ENCODE measurements around the gene ZNF778.

Gene ZNF778

GRCh38 chr16:89273741-89274472, 56.4 kb downstream of the ZNF778 start:
- H3K4me1 ChIP-seq (ENCODE audit: control insufficient read depth, insufficient read depth, low read length, unreplicated experiment), result peaks cover 21% of the 10 kb centered on the region
- H2AFZ ChIP-seq (ENCODE audit: low read length, unreplicated experiment), result no peak overlapping the region
- no peaks in the 10 kb centered on the region for H3K27me3 ChIP-seq (ENCODE audit: insufficient read depth, low read length)
- H3K36me3 ChIP-seq (ENCODE audit: insufficient read depth, low read length), result peaks cover 21% of the 10 kb centered on the region; the same call in 1 of the 2 replicates
- H3K4me3 ChIP-seq (ENCODE audit: low read depth, low read length), result no peak overlapping the region
- peaks cover 11% of the 10 kb centered on the region for H3K79me2 ChIP-seq (ENCODE audit: control insufficient read depth, insufficient read depth, low read length, unreplicated experiment)
- H3K27ac ChIP-seq (ENCODE audit: low read depth, low read length), result no peak overlapping the region

GRCh38 chr16:89274561-89275283, 57.2 kb downstream of the ZNF778 start:
- H3K79me2 ChIP-seq (ENCODE audit: control insufficient read depth, insufficient read depth, low read length, unreplicated experiment), result peaks cover 11% of the 10 kb centered on the region
- no peak overlapping the region for H3K27ac ChIP-seq (ENCODE audit: low read depth, low read length)
- H2AFZ ChIP-seq (ENCODE audit: low read length, unreplicated experiment), result no peak overlapping the region
- H3K4me3 ChIP-seq (ENCODE audit: low read depth, low read length), result no peak overlapping the region
- H3K4me1 ChIP-seq (ENCODE audit: control insufficient read depth, insufficient read depth, low read length, unreplicated experiment), result peaks cover 19% of the 10 kb centered on the region
- H3K36me3 ChIP-seq (ENCODE audit: insufficient read depth, low read length), result peaks cover 21% of the 10 kb centered on the region; the same call in 1 of the 2 replicates
- no peaks in the 10 kb centered on the region for H3K27me3 ChIP-seq (ENCODE audit: insufficient read depth, low read length)

DNA sequence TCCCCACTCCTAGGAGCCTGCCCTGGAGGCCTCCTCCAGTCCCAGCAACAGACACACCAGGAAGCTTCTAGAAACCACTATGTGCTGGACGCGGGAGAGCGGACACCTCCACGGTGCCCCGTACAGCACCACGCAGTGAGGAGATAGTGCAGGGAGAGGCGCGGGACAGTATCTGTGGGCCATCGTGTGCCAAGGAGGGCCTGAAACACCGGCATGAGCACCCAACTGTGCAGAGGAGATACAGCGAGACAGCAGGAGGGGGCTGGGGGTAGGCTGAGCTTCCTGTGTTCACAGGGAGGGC, 57.7 kb downstream of the ZNF778 start:
- Histone ChIP-seq H3K36me3 (ENCODE audit: insufficient read depth, low read length) (peaks cover 21% of the 10 kb centered on the region; the same call in 1 of the 2 replicates), H3K79me2 (ENCODE audit: control insufficient read depth, insufficient read depth, low read length, unreplicated experiment) (peaks cover 11% of the 10 kb centered on the region), H2AFZ (ENCODE audit: low read length, unreplicated experiment) (no peak overlapping the region), H3K27ac (ENCODE audit: low read depth, low read length) (no peak overlapping the region), H3K27me3 (ENCODE audit: insufficient read depth, low read length) (no peaks in the 10 kb centered on the region), H3K4me3 (ENCODE audit: low read depth, low read length) (no peak overlapping the region), H3K4me1 (ENCODE audit: control insufficient read depth, insufficient read depth, low read length, unreplicated experiment) (peaks cover 13% of the 10 kb centered on the region)

- Histone ChIP-seq H3K27ac (ENCODE audit: low read depth, low read length) (no peak overlapping the region), H3K27me3 (ENCODE audit: insufficient read depth, low read length) (no peaks in the 10 kb centered on the region), H3K36me3 (ENCODE audit: insufficient read depth, low read length) (peaks cover 21% of the 10 kb centered on the region; the same call in 1 of the 2 replicates), H3K4me3 (ENCODE audit: low read depth, low read length) (no peak overlapping the region), H3K4me1 (ENCODE audit: control insufficient read depth, insufficient read depth, low read length, unreplicated experiment) (peaks cover 5% of the 10 kb centered on the region), H3K79me2 (ENCODE audit: control insufficient read depth, insufficient read depth, low read length, unreplicated experiment) (peaks cover 11% of the 10 kb centered on the region), H2AFZ (ENCODE audit: low read length, unreplicated experiment) (no peak overlapping the region)
Observed at GRCh38 chr16:89275837-89276720, 58.6 kb downstream of the ZNF778 start.

DNA sequence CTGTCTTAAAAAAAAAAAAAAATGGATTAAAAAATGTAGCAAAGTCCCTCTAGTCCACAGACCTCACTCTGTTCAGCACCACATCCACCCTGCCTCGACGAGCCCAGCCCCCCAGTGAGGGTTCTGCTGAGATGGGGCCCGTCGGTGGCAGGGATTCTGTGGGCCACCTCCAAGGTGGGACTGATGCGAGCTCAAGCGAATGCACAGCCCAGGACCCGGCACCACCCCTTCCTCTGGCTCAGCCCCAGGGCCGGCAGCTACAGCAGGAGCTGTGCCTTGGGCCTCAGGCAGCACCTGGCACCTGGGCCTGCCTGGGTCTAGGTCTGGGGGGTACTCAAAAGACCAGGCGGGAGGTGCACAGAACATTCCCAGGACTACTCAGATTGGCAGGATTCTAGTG, 59.5 kb downstream of the ZNF778 start:
- H3K79me2 ChIP-seq (ENCODE audit: control insufficient read depth, insufficient read depth, low read length, unreplicated experiment), result peaks cover 3% of the 10 kb centered on the region
- H2AFZ ChIP-seq (ENCODE audit: low read length, unreplicated experiment), result no peak overlapping the region
- H3K27me3 ChIP-seq (ENCODE audit: insufficient read depth, low read length), result no peaks in the 10 kb centered on the region
- no peak overlapping the region for H3K4me3 ChIP-seq (ENCODE audit: low read depth, low read length)
- H3K4me1 ChIP-seq (ENCODE audit: control insufficient read depth, insufficient read depth, low read length, unreplicated experiment), result no peaks in the 10 kb centered on the region
- H3K27ac ChIP-seq (ENCODE audit: low read depth, low read length), result no peak overlapping the region
- peaks cover 14% of the 10 kb centered on the region; the same call in 1 of the 2 replicates for H3K36me3 ChIP-seq (ENCODE audit: insufficient read depth, low read length)

DNA sequence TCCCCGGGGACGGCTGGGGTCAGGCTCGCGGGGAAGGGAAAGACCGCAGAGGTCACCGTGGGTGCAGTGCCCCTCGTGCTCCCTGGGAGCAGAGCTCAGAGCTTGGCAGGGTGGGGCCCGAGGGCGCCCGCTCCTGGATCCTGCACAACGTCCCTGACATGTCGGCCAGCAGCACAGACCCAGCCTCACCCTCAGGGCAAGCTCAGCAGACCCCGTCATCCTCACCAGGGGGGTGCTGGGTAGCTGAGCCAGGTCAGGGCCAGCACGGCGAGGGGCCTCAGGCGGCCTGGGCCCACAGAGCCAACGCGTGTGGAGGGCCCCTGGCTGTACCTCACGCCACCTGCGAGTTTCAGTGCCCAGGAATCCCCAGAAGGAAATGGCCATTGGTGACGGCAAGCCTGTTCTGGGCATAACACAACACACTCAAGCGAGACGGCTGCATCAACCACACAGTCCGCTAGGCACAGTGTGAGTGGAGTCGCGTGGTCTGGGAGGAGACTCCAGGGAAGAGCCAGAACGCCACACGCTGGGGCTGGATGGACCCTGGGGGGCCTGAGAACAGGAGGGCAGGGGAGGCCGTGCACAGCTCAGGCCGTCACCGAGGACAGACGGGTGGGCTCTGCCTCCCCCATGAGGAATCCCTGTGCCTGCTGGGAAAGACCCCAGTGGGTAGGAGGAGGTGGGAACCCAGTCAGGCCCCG, 60.3 kb downstream of the ZNF778 start:
- H3K79me2 ChIP-seq (ENCODE audit: control insufficient read depth, insufficient read depth, low read length, unreplicated experiment), result peaks cover 3% of the 10 kb centered on the region
- peaks cover 8% of the 10 kb centered on the region; the same call in 1 of the 2 replicates for H3K36me3 ChIP-seq (ENCODE audit: insufficient read depth, low read length)
- no peaks in the 10 kb centered on the region for H3K4me1 ChIP-seq (ENCODE audit: control insufficient read depth, insufficient read depth, low read length, unreplicated experiment)
- no peaks in the 10 kb centered on the region for H3K27me3 ChIP-seq (ENCODE audit: insufficient read depth, low read length)
- no peak overlapping the region for H3K27ac ChIP-seq (ENCODE audit: low read depth, low read length)
- no peak overlapping the region for H3K4me3 ChIP-seq (ENCODE audit: low read depth, low read length)
- no peak overlapping the region for H2AFZ ChIP-seq (ENCODE audit: low read length, unreplicated experiment)

DNA sequence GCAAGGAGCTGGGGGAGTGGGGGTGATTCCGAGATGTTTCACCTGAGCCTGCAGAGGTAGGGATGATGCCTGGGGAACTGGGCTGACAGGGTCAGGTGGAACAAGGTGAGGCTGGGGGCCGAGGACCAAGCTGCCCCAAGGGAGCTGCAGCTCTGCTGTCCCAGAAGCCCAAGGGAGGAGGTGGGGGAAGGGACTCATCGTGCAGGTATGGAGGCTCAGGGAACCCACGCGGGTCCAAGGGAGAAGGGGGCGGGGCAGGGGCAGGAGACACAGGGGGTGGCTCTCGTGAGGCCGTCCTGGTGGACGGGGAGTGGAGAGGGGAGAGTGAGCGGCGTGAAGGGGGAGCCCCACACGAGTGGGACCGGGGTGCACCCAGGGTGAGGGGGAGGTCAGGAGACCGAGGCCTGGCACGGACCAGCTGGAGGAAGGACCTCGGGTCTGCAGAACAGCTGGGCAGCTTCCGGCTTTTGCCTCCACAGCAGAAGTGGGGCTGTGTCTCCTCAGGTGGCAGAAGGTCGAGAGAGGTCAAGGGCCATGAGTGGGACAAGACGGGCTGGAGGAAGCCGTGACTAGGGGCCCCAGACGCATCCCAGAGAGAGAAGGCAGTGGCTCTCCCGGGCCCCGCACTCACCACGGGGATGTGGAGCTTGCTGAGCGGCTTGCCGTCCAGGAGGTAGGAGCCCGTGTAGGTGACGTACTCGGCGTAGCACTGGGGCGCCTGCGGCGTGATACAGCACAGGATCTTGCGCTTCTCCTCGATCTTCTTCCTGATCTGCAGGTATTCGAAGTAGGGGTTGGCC, 61.1 kb downstream of the ZNF778 start:
- Histone ChIP-seq H3K27me3 (ENCODE audit: insufficient read depth, low read length) (no peaks in the 10 kb centered on the region), H3K4me1 (ENCODE audit: control insufficient read depth, insufficient read depth, low read length, unreplicated experiment) (no peaks in the 10 kb centered on the region), H3K27ac (ENCODE audit: low read depth, low read length) (no peak overlapping the region), H3K4me3 (ENCODE audit: low read depth, low read length) (no peak overlapping the region), H2AFZ (ENCODE audit: low read length, unreplicated experiment) (no peak overlapping the region), H3K36me3 (ENCODE audit: insufficient read depth, low read length) (0 out of 2 replicates have a peak, but pooled peaks cover 8% of the 10 kb centered on the region), H3K79me2 (ENCODE audit: control insufficient read depth, insufficient read depth, low read length, unreplicated experiment) (peaks cover 6% of the 10 kb centered on the region)

DNA sequence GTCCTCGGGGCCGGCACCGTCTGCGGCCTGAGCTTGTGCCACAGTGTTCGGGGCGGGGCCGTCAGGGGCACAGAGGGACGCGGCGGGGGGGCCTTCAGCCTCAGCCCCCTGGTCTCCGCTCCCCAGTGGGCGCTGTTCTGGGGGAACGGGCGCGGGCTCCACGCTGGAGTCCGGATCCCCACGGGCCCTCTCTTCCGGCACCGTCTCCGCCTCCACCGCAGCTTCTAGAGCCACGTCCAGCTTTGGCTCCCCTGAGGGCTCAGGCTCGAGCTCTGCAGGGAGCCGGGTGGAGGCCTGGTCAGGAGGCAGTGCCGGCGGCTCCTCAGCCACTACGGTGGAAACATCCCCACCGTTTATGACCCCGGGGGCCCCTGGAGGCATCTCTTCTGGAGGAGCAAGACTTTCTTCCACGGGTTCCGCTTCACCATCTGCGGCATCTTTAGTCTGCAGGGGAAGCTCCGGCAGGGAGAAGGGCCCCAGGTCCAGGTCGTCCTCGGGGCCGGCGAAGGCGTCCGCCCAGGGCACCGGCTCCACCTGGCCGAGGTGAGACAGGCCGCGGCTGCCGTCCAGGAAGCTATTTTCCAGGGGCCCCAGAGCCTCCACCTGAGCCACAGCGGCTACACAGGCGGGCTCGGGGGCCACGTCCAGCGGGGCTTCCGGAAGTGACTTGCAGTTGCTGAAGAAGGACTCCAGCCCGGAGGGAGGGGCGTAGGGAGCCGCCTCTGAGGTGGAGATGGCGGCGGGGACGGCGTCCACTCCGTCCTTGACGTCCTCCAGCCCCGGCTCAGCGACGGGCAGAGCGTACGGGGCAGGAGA, 62.4 kb downstream of the ZNF778 start:
- H3K36me3 ChIP-seq (ENCODE audit: insufficient read depth, low read length), result peaks cover 16% of the 10 kb centered on the region
- no peak overlapping the region for H3K27ac ChIP-seq (ENCODE audit: low read depth, low read length)
- no peak overlapping the region for H2AFZ ChIP-seq (ENCODE audit: low read length, unreplicated experiment)
- H3K27me3 ChIP-seq (ENCODE audit: insufficient read depth, low read length), result no peaks in the 10 kb centered on the region
- H3K4me3 ChIP-seq (ENCODE audit: low read depth, low read length), result no peak overlapping the region
- no peaks in the 10 kb centered on the region for H3K4me1 ChIP-seq (ENCODE audit: control insufficient read depth, insufficient read depth, low read length, unreplicated experiment)
- peaks cover 3% of the 10 kb centered on the region for H3K79me2 ChIP-seq (ENCODE audit: control insufficient read depth, insufficient read depth, low read length, unreplicated experiment)

DNA sequence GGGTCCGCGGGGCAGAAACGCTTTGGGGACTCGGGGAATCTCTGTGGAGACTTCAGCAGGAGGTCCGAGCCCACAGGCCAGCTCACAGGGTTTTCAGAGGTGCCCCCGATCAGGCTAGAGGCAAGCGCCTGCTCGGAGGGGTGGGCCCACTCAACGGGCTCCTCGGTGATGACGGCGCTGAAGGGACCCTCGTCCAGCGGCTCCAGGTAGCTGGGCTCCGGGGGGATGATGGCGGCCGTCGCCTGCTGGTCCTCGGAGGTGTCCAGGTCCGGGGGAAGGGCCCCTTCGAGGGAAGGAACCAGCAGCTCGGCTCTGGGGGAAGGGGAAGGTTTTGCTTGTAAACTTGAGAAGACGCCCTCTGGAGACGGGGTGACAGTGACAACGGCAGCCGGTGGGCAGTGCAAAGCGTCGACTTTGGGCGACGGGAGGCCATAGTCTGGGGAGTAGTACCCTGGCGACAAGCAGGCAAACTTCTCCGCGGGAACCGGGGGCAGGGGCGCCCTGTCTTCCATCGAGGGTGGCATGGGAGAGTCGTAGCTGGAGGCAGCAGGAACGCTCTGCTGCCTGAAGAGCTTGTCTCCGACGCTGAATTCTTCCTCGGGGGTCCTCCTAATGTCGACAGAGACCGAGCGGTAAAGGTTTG, 63.2 kb downstream of the ZNF778 start:
- Histone ChIP-seq H2AFZ (ENCODE audit: low read length, unreplicated experiment) (no peak overlapping the region), H3K36me3 (ENCODE audit: insufficient read depth, low read length) (peaks cover 24% of the 10 kb centered on the region), H3K4me3 (ENCODE audit: low read depth, low read length) (no peak overlapping the region), H3K79me2 (ENCODE audit: control insufficient read depth, insufficient read depth, low read length, unreplicated experiment) (peaks cover 3% of the 10 kb centered on the region), H3K27ac (ENCODE audit: low read depth, low read length) (no peak overlapping the region), H3K4me1 (ENCODE audit: control insufficient read depth, insufficient read depth, low read length, unreplicated experiment) (no peaks in the 10 kb centered on the region), H3K27me3 (ENCODE audit: insufficient read depth, low read length) (no peaks in the 10 kb centered on the region)

Data from ACC112 (cell line).